Stimulated activated CD4-positive, alpha-beta T cell treated with anti-CD3 and anti-CD28 coated beads, Interleukin-12 subunit alpha, Interleukin-12 subunit beta, amount 100 ng/mL, for 24 hours (primary cell): Measurements from ENCODE around the gene ALKBH1.
"Not testable (repeated sequence)": the region's sequence is repeated elsewhere in the genome, so short reads cannot be mapped to it uniquely, and the experiment has no call there.

Source experiments
- DNase-seq, 2 experiments: peaks; one replicate each; pipeline ENCODE4 v3.0.0-alpha.2; 2020; ENCODE audit warnings: low read depth in 2 of 2

The ALKBH1 gene

DNA sequence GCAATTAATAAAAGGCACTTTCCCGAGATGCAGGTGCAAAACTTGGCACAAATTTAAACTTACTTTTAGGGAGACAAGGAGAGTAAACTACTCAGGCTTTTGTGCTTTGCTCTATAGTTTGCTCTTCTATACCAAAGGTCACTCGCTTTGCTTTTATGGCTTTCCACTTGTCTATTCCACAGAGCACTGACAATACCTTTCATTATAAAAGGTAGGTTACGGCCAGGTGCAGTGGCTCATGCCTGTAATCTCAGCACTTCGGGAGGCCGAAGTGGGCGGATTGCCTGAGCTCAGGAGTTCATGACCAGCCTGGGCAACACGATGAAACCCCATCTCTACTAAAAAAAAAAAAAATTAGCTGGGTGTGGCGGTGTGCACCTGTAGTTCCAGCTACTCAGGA is 32.9 kb downstream of the ALKBH1 start:
- no peak for DNase-seq

DNA sequence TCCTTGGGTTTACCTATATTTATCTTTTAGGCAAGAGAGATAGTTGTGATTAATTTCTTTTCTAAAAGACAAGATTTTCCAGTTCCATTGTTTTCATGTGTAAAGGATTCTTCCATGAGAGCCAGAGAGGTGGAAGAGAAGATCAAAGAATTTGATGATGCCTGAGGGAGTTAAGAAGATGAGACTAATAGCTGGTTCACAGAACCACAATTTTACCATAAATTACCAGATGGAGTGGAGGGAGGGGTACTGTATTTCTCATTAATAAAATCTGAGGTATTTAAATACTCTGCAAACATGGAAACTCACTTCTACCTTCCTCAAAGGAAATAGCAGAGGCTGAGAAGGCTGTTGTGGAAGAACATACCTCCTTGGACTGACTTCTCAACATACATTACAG is 34.6 kb downstream of the ALKBH1 start:
- no peak for DNase-seq

GRCh38 chr14:77667331-77667730 is 40.5 kb downstream of the ALKBH1 start:
- no peak for DNase-seq

DNA sequence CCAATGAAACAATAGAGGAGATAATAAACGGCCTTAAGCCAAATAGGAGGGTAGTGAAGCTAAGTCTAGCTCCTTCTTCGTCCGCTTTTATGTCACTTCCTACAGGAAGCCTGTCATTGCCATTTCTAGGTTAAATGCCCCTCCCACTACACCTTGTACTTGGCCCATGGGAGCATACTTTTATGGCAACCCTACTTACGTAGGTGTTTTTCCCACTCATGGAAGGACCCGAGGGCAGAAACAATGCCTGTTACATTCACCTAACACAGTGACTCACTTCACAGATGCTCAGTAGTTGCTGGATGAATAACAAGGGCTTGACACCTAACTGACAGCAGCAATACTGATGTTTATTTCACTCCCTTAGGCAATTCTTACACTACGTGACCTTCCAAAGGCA is 44.5 kb downstream of the ALKBH1 start:
- DNase-seq = no peak

DNA sequence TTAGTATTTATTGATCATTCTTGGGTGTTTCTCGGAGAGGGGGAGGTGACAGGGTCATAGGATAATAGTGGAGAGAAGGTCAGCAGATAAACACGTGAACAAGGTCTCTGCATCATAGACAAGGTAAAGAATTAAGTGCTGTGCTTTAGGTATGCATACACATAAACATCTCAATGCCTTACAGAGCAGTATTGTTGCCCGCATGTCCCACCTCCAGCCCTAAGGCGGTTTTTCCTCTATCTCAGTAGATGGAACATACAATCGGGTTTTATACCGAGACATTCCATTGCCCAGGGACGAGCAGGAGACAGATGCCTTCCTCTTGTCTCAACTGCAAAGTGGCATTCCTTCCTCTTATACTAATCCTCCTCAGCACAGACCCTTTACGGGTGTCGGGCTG is 46.3 kb downstream of the ALKBH1 start:
- not testable (repeated sequence) for DNase-seq

GRCh38 chr14:77660754-77661153 is 47.1 kb downstream of the ALKBH1 start:
- no peak for DNase-seq

DNA sequence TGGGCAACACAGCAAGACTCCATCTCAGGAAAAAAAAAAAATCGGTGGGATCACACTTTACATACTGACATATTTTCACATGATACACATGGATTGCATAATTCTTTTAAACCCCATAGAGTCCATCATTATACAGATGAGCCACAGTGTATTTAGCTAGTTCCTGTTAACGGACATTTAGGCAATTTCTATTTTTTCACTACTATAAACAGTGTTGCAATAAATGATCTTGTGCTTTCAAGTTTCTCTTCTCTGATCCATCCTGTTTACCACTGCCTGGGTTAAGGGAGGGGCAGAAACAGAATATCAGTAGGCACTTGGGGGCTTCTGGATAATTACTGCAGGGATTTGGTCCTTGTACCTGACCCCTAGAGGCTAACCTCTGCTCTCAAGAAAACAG is 48.0 kb downstream of the ALKBH1 start:
- DNase-seq = no peak

GRCh38 chr14:77657280-77657679 is 50.5 kb downstream of the ALKBH1 start:
- DNase-seq = no peak

GRCh38 chr14:77654001-77654441 is 53.8 kb downstream of the ALKBH1 start:
- DNase-seq = no peak

GRCh38 chr14:77649326-77649725 is 58.5 kb downstream of the ALKBH1 start:
- no peak for DNase-seq

DNA sequence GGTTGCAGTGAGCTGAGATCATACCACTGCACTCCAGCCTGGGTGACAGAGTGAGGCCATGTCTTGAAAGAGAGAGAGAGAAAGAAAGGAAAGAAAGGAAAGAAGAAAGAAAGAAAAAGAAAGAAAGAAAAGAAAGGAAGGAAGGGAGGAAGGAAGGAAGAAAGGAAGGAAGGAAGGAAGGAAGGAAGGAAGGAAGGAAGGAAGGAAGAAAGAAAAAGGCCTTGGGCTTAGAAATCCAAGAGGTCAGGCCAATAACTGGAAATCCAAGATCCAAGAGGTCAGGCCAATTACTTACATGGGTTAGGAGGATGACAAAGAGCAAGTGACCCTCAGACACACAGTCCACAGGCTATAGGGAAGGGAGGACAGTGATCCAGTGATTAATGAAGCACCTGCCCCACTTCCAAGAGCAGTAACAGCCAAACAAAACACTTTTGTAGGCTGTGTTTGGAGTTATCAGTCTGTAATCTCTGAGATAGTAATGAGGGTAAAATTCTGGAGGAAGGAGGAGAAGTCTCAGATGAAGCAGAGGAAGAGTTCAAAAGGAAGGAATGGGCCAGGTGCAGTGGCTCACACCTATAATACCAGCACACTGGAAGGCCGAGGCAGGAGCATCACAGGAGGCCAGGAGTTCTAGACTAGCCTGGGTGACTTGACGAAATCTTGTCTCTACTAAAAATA is 59.2 kb downstream of the ALKBH1 start:
- DNase-seq = no peak

GRCh38 chr14:77647853-77648252 is 60.0 kb downstream of the ALKBH1 start:
- no peak for DNase-seq

- DNase-seq = no peak
Observed at GRCh38 chr14:77646907-77647306, 60.9 kb downstream of the ALKBH1 start.

DNA sequence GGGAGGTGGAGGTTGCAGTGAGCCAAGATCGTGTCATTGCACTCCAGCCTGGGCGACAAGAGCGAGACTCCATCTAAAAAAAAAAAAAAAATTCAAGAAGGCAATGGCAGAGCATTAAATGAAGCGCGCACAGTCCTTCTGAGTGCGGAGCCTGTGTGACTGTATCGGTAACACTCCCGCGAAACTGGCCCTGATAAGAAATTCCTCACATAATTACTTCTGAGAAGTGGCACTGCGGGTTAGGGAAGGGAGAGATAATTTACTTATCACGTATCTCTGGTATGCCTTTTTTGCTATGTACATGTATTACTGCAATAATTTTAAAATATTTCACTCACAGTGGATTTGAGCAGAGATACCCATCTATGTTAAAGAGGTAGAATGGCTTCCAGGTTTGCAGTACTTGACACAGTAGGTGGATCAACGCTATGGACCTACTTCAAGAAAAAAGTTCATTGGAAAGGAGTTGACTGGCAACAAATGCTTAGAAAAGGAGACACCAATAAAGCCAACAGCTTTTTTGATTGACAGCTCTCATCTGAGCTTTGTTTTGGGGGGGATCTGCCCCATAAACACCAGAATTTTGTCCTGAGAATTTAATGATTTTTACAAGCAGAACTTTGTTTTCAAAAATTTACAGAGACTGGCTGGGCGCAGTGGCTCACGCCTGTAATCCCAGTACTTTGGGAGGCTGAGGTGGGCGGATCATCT is 62.1 kb downstream of the ALKBH1 start:
- no peak for DNase-seq

DNA sequence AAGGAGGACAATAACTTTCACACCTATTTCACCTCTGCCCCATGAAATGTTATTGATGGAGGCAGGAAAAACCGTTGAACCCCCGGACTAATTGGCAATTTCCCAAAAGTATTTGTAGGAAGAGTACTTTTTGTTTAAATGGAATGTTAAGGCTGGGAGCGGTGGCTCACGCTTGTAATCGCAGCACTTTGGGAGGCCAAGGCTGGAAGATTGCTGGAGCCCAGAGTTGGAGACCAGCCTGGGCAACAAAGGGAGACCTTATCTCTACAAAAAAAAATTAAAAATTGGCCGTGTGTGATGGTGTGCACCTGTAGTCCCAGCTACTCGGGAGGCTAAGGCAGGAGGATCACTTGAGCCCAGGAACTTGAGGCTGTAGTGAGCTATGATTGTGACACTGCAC is 65.4 kb downstream of the ALKBH1 start:
- no peak for DNase-seq

DNA sequence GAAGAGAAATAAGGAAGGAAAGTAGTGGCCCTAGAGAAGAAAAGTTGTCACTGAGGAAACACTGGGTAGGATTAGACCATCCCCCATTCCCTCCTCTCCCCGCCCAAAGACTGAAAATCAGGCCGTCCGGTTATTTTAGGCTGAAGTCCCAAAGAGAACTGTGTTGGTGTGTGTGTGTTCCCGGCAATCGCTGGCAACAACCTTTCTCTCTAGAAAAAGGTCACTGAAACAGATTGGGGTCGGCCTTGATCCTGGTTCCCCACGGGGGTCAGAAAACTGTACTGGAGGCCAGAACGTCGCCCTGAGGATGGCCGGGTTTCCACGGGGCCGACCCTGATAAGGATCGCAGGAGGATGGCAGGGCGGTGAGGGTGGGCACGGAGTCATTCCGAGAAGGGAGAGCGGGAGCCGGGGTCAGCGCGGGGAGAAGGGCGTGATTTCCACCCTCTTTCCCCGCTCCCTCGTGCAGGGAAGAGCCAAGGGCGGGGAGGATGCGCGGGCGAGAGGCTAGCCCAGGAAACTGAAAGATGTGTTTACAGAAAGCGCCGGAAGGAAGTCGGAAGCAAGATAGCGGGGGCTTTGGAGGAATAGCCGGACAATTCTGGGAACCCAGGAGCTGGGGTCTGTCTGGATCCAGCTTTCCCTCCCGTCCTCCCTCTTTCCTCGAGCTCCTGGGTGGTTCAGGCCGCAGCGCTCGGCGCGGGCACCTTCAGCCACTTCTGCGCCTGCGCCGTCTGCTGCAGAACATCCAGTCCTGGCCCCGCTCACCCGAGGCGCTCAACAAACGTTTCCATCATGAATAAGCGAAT is 66.1 kb downstream of the ALKBH1 start:
- DNase-seq = peak; percentile 39 to 63

DNA sequence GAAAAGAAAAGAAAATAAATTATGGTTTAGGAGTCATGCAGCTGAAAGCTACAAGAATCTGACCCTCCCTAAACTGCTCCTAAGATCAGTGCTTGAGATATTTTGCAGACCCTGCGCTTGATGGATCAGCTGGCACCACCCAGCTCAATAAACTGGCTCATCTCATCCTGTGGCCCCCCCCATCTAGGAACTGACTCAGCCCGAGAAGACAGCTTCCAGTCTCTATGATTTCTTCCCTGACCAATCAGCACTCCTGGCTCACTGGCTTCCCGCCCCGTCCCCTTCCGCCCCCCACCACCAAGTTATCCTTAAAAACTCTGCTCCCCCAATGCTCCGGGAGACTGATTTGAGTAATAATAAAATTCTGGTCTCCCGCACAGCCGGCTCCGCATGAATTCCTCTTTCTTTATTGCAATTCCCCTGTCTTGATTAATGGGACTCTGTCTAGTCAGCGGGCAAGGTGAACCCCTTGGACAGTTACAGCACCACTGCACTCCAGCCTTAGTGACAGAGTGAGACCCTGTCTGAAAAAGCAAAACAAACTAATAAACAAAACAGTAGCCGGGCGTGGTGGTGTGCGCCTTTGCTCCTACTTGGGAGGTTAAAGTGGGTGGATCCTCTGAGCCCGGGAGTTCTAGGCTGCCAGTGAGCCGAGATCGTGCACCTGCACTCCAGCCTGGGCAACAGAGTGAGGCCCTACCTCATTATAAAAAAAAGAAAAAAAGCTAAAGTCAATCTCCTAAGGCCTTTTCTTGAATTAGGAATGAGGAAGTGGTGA is 66.9 kb downstream of the ALKBH1 start:
- DNase-seq = no peak

DNA sequence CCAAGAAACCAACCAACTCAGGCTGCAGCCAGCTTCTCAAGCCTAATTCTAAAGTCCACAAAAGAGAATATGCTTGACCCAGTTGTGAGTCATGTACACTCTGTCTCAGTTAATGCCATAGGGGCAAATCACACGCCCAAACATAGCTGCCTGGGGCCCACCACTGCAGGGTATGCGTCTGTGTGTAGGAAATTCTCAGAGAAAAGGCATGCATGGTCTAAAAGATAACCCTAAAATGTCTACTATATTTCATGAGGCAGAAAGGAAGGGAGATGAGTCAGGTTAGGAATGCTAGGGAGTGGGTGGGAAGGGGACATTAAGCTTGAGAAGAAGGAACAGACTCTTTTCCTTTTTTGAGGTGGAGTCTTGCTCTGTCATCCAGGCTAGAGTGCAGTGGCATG is 69.1 kb downstream of the ALKBH1 start:
- no peak for DNase-seq

DNA sequence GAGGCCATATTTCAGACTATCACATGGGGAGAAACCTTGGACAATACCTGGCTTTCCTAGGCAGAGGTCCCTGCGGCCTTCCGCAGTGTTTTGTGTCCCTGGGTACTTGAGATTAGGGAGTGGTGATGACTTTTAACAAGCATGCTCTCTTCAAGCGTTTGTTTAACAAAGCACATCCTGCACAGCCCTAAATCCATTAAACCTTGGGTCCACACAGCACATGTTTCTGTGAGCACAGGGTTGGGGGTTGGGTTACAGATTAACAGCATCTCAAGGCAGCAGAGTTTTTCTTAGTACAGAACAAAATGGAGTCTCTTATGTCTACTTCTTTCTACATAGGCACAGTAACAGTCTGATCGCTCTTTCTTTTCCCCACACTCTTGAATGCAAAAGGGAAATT is 72.0 kb downstream of the ALKBH1 start:
- not testable (repeated sequence) for DNase-seq

- DNase-seq = not testable (repeated sequence)
Observed at GRCh38 chr14:77635466-77635865, 72.4 kb downstream of the ALKBH1 start.

- no peak for DNase-seq
Observed at GRCh38 chr14:77630111-77630510, 77.7 kb downstream of the ALKBH1 start.

- DNase-seq = no peak
Observed at GRCh38 chr14:77625360-77625759, 82.5 kb downstream of the ALKBH1 start.
